Pancreas (tissue), 10 donors: Measurements from ENCODE around the gene THSD4. TPM values are rescaled to one million over a fixed set of nuclear protein-coding genes. Genes with fewer than 3 reads are reported as not detected.
"Not testable (repeated sequence)": the region's sequence is repeated elsewhere in the genome, so short reads cannot be mapped to it uniquely, and the experiment has no call there.

Experiments used
- ATAC-seq, 4 donors: fragments of 200-7000 bp; cut with Tn5 transposase; one replicate each; pipeline versions ENCODE4 v1.8.0 to v1.9.1; 2020; ENCODE audit warnings: mild to moderate bottlenecking in 4 of 4, moderate library complexity in 4 of 4
- DNase-seq, 6 donors: peaks; one replicate each; pipeline ENCODE4 v3.0.0-alpha.2; 2020
- FAIRE-seq: peaks from 2 replicates; lab custom pipeline; 2012; peaks lifted over from hg19 to GRCh38; lab: Jason Lieb, UNC
- H3K27ac ChIP-seq, 4 donors: fragments of 200-600 bp; sonication (generic); 1 replicate in 3 of 4; 2 replicates in 1 of 4; pipeline versions ENCODE4 v1.5.0 to v1.8.0; 2020
- H3K27me3 ChIP-seq, 4 donors: fragments of 200-600 bp; one replicate each; pipeline ENCODE4 v1.8.0; 2021
- H3K36me3 ChIP-seq, 3 donors: fragments of 200-600 bp; sonication (generic) in 1 of 3; one replicate each; pipeline versions ENCODE4 v1.5.0 to v1.8.0; 2020 to 2021
- H3K4me1 ChIP-seq, 3 donors: fragments of 200-600 bp; one replicate each; pipeline ENCODE4 v1.8.0; 2021
- H3K4me3 ChIP-seq, 4 donors: fragments of 200-600 bp; sonication (generic) in 2 of 4; one replicate each; pipeline versions ENCODE4 v1.5.0 to v1.8.0; 2020 to 2021
- H3K9me3 ChIP-seq, 4 donors: fragments of 200-600 bp; one replicate each; pipeline ENCODE4 v1.8.0; 2021
- WGBS, 2 donors: extraction: QIAGEN DNeasy Blood & Tissue Kit; methylation state at CpG; one replicate each; pipeline ENCODE4 v1.1.7; 2013; 5-methylcytosine and 5-hydroxymethylcytosine counted together
- intact Hi-C, 3 donors: fragments of 100-400 bp; cut with DNase I; formaldehyde crosslinking; loops; one replicate each; pipeline versions ENCODE4 v1.11.1 to v1.14.2; 2022
- polyA plus RNA-seq, 2 donors: library from polyadenylated mRNA; stranded (reverse); fragments of 200-250 nt; gene quantifications; one replicate each; pipeline ENCODE4 v1.2.3, GENCODE V29; 2013
- total RNA-seq, 6 donors: library from RNA; stranded (reverse); fragmentation: NEBNext Ultra II Directional in 4 of 6; extraction: Animal tissue kit (Norgen Biotek cat#: 25700) in 4 of 6; gene quantifications; one replicate each; pipeline versions ENCODE4 v1.2.1 to v1.2.4, GENCODE V29; 2021 to 2023
- TF ChIP-seq, protein P1 (sequence below), 4 donors: fragments of 200-600 bp; sonication (generic) in 3 of 4; IDR thresholded peaks; one replicate each; pipeline versions ENCODE4 v1.5.0 to v1.8.0; 2021; ENCODE audit warnings: antibody characterized with exemption in 4 of 4
- donor health status: healthy with polysubstance abuse.
- donor health status: DM: no; HTN: no; CAD: no; lungs with moderate emphysema.
- donor health status: DM: no; HTN: no; CAD: no.
- donor health status: control.
- donor health status: control.
- donor health status: Bipolar disorder and iron deficiency.
- donor health status: DM: yes; HTN: yes; CAD: no.
- donor health status: DM: no; HTN: no; CAD: no.
- donor health status: DM: no; HTN: no; CAD: no.
- donor health status: DM: yes; HTN: yes; CAD: no.

Gene THSD4
- total and polyA plus RNA-seq, 8 donors = 6.0 to 17.8 (median 13.3) TPM

DNA sequence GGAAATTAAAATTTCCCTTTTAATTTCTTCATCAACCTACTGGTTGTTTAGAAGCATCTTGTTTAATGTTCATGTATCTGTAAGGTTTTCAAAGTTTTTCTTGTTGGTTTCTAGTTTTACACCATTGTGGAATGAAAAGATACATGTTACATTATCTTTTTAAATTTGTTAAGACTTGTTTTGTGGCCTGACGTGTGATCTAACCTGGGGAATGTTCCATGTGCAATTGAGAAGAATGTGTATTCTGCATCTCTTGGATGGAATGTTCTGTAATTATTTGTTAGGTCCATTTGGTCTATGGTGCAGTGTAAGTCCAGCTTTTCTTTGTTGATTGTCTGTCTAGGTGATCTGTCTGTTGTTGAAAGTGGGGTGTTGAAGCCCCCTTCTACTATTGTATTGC lies 45.7 kb downstream of the THSD4 start:
- Histone ChIP-seq H3K27ac (no peak overlapping the region), H3K4me3 (no peak overlapping the region), H3K9me3 (peaks cover 0 to 4% (median 0%) of the 10 kb centered on the region in 4 donors), H3K27me3 (no peaks in the 10 kb centered on the region), H3K36me3 (no peaks in the 10 kb centered on the region), H3K4me1 (no peaks in the 10 kb centered on the region)
- intact Hi-C loops = no loop called here
- DNase-seq = no peak
- ATAC-seq = no peak
- WGBS, 2 donors = 38 to 70% methylated on average over 1 of the region's 1 CpG
- no peak for FAIRE-seq
- TF ChIP-seq, protein P1, sequence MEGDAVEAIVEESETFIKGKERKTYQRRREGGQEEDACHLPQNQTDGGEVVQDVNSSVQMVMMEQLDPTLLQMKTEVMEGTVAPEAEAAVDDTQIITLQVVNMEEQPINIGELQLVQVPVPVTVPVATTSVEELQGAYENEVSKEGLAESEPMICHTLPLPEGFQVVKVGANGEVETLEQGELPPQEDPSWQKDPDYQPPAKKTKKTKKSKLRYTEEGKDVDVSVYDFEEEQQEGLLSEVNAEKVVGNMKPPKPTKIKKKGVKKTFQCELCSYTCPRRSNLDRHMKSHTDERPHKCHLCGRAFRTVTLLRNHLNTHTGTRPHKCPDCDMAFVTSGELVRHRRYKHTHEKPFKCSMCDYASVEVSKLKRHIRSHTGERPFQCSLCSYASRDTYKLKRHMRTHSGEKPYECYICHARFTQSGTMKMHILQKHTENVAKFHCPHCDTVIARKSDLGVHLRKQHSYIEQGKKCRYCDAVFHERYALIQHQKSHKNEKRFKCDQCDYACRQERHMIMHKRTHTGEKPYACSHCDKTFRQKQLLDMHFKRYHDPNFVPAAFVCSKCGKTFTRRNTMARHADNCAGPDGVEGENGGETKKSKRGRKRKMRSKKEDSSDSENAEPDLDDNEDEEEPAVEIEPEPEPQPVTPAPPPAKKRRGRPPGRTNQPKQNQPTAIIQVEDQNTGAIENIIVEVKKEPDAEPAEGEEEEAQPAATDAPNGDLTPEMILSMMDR (IDR thresholded peaks at IDR 0.05) = no peak

DNA sequence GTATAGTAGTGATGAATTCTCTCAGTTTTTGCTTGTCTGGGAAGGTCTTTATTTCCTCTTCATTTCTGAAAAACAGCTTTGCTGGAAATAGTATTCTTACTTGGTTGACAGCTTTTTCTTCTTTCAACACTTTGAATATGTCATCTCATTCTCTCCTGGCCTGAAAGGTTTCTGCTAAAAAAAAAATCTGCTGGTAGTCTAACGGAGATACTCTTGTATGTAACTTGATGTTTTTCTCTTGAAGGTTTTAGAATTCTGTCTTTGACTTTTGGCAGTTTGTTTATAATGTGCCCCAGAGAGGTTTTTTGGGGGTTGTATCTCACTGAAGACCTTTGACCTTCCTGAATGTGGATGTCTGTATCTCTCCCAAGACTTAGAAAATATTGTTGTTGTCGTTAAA lies 47.0 kb downstream of the THSD4 start:
- 70 to 86% methylated on average over 2 of the region's 2 CpGs for WGBS, 2 donors
- intact Hi-C loops = no loop called here
- TF ChIP-seq, protein P1 (IDR thresholded peaks at IDR 0.05) = no peak
- Histone ChIP-seq H3K36me3 (no peaks in the 10 kb centered on the region), H3K27me3 (no peaks in the 10 kb centered on the region), H3K9me3 (peaks cover 0 to 4% (median 0%) of the 10 kb centered on the region in 4 donors), H3K4me3 (no peak overlapping the region), H3K27ac (no peak overlapping the region), H3K4me1 (no peaks in the 10 kb centered on the region)
- DNase-seq = no peak
- FAIRE-seq = no peak
- no peak for ATAC-seq

DNA sequence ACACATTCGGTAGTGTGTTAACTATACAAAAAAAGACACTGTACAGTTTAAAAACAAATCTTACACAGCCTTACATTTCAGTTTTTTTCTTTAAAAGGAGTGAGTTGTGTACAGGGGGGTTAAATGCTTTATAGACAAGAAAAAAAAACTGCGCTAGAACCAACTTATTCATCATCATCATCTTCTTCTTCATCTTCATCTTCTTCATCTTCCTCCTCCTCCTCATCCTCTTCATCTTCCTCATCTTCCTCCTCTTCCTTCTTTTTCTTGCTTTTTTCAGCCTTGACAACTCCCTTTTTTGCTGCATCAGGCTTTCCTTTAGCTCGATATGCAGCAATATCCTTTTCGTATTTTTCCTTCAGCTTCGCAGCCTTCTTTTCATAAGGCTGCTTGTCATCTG lies 49.3 kb downstream of the THSD4 start:
- ATAC-seq, H3K4me3 ChIP-seq, H3K36me3 ChIP-seq, DNase-seq, H3K27me3 ChIP-seq, FAIRE-seq, H3K4me1 ChIP-seq, H3K9me3 ChIP-seq, H3K27ac ChIP-seq, intact Hi-C loops: not testable (repeated sequence)
- 88 to 93% methylated on average over 2 of the region's 5 CpGs for WGBS, 2 donors

DNA sequence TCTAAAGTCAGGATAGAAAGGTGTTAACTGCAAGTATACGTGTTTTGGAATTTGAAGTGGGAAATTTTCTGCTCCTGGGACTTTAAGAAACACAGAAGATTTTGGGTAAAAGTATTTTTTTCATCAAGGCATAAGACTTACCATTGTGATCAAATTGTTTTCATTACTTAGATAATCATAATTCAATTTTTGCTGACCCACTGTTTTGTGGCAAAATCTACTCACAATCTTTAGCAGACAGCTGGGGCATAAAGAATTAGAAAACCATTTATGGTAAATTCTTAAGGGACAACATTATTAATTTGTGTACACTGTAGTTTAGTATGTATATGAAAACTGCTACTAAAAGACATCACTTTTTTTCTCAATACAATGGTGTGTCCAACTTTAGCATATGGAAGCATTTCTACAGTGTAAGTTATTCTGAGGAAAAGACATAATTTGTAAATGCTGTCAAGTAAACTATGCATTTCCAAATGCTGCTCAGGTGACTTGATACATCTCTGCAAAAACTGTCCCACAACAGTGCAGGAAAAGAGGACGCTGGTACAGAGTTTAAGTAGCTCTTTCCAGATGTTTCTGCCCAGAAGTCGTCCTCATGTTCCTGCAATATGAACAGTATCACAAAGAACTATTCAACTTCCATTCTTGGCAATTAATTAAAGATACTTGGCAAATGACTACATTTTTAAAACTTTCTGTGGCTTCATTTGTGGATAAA lies 52.3 kb downstream of the THSD4 start:
- intact Hi-C loops = no loop called here
- Histone ChIP-seq H3K27ac (no peak overlapping the region), H3K4me3 (no peak overlapping the region), H3K36me3 (no peaks in the 10 kb centered on the region), H3K27me3 (no peaks in the 10 kb centered on the region), H3K9me3 (no peaks in the 10 kb centered on the region), H3K4me1 (no peaks in the 10 kb centered on the region)
- FAIRE-seq (no peak), ATAC-seq (no peak), DNase-seq (no peak)
- TF ChIP-seq, protein P1 (IDR thresholded peaks at IDR 0.05) = no peak
- WGBS, 2 donors = 44 to 47% methylated on average over 3 of the region's 3 CpGs

DNA sequence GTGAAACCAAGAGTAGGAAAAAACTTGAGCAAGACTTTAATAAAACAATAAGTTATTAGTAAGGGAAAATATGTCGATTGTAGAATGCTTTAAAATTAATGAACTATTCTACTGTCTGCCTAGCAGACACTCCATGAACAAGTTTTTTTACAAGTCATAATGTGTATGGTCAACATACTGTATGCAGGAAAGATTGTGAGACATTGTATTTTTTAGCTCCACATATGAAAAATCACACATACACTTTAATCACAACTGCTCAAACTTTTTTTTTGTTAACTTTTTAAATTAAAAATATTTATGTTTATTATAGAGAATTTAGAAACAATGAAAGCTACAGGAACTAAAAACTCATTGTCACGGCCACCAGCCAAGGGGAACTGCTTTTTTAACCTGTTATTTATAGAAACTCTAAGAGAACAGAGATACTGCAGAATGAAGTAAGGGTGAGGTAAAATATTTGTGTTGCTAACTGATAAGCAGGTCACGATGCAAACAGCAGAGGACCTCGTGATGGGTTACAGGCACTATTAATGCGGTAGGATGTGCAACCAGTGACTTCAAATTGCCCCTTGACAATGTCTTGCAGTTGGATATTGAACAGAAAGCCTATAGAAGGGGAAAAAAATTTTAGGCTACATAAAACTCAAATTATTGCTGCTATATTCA lies 53.0 kb downstream of the THSD4 start:
- intact Hi-C loops = no loop called here
- DNase-seq = no peak
- Histone ChIP-seq H3K27me3 (no peaks in the 10 kb centered on the region), H3K9me3 (no peaks in the 10 kb centered on the region), H3K4me3 (no peak overlapping the region), H3K27ac (no peak overlapping the region), H3K36me3 (no peaks in the 10 kb centered on the region), H3K4me1 (no peaks in the 10 kb centered on the region)
- WGBS, 2 donors = 7 to 8% methylated on average over 5 of the region's 5 CpGs
- peak in 1 of 4 donors; percentile 35 for ATAC-seq
- FAIRE-seq = no peak
- TF ChIP-seq, protein P1 (IDR thresholded peaks at IDR 0.05) = no peak
